Activated CD8-positive, alpha-beta memory T cell treated with anti-CD3 and anti-CD28 coated beads, Interleukin-2, amount 50 U/mL, for 48 hours (primary cell): ENCODE measurements around the gene PLS1.
"Not testable (repeated sequence)": the region's sequence is repeated elsewhere in the genome, so short reads cannot be mapped to it uniquely, and the experiment has no call there.

Source experiments
- DNase-seq: peaks from one replicate; pipeline ENCODE4 v3.0.0-alpha.2; 2020

The PLS1 gene, protein sequence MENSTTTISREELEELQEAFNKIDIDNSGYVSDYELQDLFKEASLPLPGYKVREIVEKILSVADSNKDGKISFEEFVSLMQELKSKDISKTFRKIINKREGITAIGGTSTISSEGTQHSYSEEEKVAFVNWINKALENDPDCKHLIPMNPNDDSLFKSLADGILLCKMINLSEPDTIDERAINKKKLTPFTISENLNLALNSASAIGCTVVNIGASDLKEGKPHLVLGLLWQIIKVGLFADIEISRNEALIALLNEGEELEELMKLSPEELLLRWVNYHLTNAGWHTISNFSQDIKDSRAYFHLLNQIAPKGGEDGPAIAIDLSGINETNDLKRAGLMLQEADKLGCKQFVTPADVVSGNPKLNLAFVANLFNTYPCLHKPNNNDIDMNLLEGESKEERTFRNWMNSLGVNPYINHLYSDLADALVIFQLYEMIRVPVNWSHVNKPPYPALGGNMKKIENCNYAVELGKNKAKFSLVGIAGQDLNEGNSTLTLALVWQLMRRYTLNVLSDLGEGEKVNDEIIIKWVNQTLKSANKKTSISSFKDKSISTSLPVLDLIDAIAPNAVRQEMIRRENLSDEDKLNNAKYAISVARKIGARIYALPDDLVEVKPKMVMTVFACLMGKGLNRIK

GRCh38 chr3:142595951-142596725 lies at the start of gene PLS1:
Gene PLS1 (plus strand): TSS chr3:142596393. CDS start chr3:142664238, 67,845 bp downstream.
- DNase-seq, result peak; percentile 96

- no peak for DNase-seq
These were observed 46.2 kb upstream of the PLS1 start for GRCh38 chr3:142549986-142550385.

GRCh38 chr3:142552579-142552978 lies 43.6 kb upstream of the PLS1 start:
- DNase-seq, result not testable (repeated sequence)

GRCh38 chr3:142553741-142554140 lies 42.5 kb upstream of the PLS1 start:
- DNase-seq, result no peak

DNA sequence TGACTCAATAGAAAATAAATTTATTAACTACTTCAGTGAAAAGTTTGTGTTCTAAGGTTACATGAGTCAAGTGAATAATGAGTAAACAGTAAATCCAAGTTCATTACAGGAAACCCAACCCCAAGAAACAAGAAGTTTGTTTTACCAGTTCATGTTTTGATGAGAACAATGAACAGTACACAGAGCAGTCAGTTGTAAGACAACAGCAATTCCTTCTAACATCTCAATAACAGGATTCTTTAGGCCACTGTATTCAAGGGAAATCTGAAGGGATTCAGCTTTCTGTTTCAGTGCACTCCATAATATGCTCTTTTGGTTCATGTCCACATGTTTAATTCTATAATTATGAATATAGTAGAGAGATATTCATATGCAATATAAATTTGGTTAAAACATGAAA lies 36.1 kb upstream of the PLS1 start:
- DNase-seq, result no peak

- no peak for DNase-seq
These were observed 32.6 kb upstream of the PLS1 start for GRCh38 chr3:142563496-142563997.

DNA sequence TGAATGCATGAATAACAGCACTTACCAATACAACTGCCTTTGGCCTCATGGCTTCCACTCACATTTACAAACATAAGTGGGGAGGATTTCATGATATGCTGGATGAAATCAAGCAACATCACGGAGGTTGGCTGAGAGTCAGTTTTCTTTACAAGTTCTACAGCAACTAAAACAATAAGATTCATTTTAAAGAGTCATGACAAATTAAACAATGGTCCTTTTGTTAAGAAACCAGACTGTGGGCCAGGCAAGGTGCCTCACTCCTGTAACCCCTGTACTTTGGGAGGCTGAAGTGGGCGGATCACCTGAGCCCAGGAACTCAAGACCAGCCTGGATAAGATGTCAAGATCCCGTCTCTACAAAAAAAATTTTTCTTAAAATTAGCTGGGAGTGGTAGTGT lies 30.1 kb upstream of the PLS1 start:
- no peak for DNase-seq

DNA sequence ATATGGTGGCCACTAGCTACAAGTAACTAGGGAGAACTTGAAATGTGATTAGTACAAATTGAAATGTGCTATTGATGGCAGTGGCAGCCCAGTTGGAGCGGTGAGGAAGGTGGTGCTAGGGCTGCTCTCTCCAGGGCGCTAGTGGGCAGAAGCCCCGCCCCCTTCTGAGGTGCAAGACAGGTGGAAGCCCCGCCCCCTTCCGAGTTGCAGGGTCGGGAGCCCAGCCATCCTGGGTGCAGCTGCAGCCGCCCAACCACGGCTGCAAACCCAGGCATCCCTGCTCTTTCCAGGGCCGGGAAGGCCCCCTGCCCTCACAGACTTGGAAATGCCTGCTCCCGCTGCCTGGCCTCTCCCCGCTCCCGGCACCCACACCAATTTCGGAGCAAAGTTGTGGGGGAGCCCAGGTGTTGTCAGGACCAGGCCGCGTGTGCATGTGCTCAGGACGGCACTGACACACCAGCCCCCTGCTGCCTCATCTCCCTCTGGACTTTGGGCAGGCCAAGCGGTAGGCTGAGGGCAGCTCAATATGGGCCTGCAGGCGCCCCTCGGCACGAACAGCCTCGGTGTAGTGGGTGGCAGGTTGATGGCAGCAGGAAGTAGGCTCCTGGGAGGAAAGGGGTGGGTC lies 27.7 kb upstream of the PLS1 start:
- no peak for DNase-seq

GRCh38 chr3:142569422-142569821 lies 26.8 kb upstream of the PLS1 start:
- not testable (repeated sequence) for DNase-seq

DNA sequence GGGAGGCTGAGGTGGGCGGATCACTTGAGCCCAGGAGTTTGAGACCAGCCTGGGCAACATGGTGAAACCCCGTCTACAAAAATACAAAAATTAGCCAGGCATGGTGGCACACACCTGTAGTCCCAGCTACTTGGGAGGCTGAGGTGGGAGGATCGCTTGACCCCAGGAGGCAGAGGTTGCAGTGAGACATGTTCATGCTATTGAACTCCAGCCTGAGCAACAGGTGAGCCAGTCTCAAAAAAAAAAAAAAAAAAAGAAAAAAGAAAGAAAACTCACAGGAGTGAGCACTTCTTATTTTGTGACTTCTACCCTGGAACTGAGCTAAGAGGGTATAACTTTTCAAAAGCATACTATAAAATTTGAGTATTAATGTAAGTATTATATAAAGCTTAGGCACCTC lies 22.0 kb upstream of the PLS1 start:
- not testable (repeated sequence) for DNase-seq

DNA sequence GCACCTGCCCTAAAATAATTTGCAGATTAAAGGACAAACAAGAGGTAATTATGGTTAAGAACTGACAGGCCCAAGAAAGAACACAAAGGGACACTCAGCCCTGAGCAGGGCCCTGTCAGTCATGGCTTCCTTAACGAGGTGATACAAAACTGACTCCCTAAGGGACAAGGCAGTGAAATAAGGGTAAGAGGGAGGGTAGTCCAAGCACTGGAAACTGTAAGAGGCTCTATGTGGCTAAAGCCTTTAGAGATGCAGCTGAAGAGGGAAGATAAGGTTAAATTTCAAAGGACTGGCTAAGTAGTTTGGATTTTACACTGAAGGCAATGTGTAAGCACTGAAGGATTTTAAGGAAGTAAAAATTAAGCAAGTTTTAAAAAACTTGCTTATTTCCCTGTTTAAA lies 21.5 kb upstream of the PLS1 start:
- no peak for DNase-seq

GRCh38 chr3:142576792-142577191 lies 19.4 kb upstream of the PLS1 start:
- no peak for DNase-seq

DNA sequence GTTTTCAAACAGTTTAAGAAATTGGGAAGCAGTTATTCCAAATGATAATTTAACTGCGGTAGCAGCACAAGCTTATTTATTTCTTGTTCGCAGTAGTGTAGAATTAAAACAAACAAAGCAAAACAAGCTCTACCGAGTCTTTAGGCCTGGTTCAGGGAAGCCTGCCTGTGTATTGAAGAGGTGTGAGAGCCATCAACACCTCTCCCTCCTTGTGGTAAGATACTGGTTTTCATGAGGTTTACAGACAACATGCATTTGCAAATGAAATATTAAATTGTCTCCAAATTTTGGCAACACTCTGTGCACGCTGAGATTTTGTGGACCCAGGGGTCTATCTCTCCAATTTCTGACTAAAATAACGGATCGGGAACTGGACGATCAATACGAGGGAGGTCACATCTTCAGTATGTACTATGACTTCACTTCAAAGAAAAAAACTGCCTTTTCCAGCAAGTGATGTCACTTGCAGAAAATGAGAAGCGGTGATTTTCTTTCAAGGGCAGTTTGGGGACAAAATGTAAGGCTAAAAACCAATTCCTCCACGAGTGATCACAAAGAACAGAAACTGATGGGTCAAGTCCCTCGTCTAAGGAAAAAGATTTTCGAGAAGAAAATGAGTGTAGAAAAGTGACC lies 18.4 kb upstream of the PLS1 start:
- DNase-seq, result no peak

GRCh38 chr3:142578329-142579223 lies 17.6 kb upstream of the PLS1 start, which contains the start of gene ATR:
Gene ATR (minus strand): TSS chr3:142578733. CDS start chr3:142578704, 29 bp downstream.
- peak; percentile 97 for DNase-seq

DNA sequence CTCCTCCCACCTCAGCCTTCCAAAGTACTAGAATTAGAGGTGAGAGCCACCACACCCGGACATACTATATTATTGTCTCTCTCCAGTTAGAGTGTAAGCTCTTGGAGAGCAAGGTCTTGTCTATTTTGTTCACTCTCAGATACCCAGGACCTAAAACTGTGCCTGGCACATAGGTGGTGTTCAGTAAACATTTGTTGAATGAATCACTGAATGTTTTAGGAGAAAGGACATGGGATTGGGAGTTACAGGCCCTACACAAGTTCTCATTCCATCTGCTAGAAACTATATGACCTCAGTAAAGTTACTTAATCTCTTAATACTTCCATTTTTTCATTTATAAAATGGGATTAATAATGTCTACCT lies 16.2 kb upstream of the PLS1 start:
- no peak for DNase-seq

- DNase-seq, result not testable (repeated sequence)
These were observed 15.1 kb upstream of the PLS1 start for GRCh38 chr3:142581070-142581469.

DNA sequence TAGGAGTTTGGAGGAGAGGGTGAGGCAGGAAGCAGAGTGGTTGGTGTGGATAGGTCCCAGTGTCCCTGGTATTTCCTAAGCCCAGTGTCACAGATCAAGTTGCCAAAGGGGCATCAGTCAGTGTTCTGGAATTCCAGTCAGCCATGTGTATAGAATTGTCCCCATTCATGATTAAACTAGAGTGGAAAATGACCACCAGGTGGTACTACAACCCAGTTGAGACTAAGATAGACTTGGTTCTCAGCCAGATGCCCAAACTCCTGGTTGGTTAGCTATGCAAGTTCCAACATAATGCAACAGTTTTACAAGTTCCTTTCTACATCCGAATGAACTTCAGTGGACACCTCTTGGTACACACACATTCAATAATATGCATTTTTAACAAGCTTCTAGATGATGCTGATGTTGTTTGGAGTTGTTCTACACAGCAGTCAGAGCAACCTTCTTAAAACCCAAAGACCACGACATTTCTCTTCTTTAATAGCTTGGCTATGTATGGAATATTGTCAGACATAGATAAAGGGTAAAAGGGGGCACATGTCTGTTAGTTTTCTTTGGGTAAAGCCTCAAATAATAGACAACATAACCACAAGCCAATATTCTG lies 9.3 kb upstream of the PLS1 start:
- DNase-seq, result no peak

DNA sequence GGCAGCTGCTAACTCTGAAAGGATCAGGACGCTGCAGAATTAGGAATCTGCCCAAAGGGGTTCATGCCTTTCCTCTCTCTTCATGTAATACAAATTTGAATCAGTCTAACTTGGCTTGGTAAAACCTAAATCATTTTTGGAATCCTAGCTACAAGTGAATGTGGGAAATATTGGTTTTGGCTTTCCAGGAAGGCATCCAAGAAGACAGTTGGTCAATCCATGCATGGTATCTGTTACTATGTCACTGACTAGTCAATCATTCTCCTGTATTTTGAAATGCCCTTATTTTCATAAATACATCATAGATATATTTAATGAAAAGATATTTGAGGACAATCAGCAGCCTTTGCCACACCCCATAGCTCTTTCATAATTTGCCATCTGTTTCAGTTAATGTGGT lies 7.5 kb upstream of the PLS1 start:
- DNase-seq, result no peak

DNA sequence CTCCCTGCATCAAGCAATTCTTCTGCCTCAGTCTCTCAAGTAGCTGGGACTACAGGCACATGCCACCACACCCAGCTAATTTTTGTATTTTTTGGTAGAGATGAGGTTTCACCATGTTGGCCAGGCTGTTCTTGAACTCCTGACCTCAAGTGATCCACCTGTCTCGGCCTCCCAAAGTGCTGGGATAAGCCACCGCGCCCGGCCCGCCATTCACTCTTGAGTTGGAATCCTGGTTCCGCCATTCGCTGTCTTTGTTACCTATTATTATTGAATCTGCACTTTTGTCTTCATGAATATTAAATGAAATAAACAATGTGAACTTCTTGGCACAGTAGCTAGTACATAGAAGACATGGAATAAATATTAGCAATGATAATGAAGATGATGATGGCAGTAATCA lies 3.9 kb upstream of the PLS1 start:
- not testable (repeated sequence) for DNase-seq

DNA sequence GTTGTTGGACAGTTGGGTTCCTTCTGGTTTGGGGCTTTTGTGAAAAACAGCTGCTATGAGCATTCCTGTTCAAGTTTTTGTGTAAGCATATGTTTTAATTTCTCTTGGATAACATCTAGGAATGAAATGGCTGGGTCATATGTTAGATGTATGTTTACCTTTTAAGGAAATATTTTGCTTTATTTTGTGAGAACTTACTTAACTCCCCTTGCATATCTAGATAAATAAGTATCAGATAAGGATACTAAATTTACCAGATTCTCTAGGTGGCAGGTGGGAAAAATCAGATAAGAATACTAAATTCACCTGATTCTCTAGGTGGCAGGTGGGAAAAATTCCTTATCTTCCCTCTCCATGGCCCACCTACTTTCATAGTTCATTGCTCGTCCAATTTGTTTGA lies 1.1 kb upstream of the PLS1 start:
- DNase-seq, result no peak

DNA sequence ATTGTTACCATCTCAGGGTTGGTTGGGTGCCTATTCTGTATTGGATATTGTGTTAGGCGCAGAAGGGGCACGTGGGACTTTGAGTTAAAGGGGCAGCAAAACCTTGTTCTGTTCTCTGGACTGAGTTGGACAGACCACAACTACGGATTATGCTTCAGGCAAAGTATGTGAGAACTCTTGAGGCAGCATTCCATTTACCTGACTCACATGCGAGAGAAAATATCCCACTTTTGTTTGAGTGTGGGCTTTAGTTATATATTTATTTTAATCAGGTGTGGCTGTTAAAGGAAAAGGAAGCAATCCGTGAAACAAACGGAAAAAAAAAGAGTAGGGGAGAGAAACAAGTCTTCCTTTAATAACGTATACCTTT lies 627 bp upstream of the PLS1 start:
- no peak for DNase-seq
